Stimulated activated CD4-positive, alpha-beta T cell treated with anti-CD3 and anti-CD28 coated beads, Interleukin-2, amount 100 ng/mL, for 48 hours (primary cell): ENCODE data around the gene GABBR1.

Experiments used
- DNase-seq, 2 donors: peaks; one replicate each; pipeline ENCODE4 v3.0.0-alpha.2; 2020

GABBR1 gene

GRCh38 chr6:29561606-29562181 lies 71.3 kb downstream of the GABBR1 start:
- DNase-seq, result no peak

DNA sequence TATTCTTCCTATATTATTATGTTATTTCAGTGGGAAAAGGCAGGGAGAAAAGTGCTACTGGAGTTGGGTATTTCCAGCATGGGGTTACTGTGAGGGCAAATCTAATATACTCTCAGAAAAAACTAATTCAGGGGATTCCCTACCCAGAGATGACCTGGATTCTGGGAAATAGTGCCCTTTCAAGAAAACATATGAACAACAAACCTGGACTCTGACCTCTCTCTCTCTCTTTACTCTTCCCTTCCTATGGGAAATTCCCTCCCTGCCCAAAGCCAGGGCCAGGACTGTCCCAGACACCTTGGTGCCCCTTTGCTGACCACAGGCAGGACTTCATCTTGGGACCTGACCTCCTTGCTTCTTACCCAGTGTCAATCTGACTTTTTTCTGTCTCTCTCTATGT lies 71.9 kb downstream of the GABBR1 start:
- no peak for DNase-seq

DNA sequence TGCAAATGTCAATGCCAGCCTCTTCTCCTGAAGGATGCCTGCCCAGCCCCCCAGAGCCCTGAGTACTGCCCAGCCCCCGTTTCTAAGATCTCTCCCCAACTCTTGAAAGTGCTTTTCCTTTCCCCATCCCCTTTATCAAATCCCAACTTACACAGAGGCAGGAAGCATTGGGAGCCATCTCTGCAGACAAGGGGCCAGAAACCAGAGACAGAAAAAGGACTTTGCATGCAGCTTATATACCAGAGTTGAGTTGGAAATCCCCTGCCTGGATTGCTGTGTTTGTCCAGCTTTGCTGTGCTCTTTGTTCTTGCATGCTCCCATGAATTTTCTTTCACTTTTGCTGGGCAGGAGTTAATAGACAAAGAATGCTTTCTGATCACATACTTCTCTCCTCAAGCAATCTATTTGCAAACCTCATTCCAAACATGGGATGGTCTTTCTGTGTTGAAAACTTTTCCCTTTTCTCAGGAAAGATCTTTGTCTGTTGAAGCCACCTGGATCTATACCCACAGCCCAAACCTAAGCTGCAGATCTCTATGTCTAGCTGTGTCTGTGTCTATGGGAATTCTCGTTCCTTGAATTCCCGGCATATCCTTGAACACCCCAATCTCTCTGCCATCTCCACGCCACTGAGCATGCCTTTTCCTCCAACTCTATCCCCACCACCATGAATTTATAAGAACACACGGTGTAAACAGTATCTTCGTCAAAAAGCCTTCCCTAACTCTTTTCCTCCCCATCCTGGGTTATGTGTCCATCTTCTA lies 73.3 kb downstream of the GABBR1 start, which contains the start of gene UBD:
Gene UBD (minus strand): TSS at position 209 of the 764 bp plus-strand sequence. CDS start 31 bp downstream, at position 178.
- no peak for DNase-seq

DNA sequence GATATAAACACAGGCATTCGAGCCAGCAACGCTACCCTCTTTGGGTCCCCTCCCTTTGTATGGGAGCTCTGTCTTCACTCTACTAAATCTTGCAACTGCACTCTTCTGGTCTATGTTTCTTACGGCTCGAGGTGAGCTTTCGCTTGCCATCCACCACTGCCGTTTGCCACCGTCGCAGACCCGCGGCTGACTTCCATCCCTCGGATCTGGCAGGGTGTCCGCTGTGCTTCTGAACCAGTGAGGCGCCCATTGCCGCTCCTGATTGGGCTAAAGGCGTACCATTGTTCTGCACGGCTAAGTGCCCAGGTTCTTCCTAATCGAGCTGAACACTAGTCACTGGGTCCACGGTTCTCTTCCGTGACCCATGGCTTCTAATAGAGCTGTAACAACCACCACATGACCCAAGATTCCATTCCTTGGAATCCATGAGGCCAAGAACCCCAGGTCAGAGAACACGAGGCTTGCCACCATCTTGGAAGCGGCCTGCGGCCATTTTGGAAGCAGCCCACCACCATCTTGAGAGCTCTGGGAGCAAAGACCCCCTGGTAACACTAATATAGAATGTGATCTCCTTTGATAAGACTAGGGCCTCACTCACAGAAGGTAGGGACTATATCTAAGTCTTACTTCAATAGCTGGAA lies 74.4 kb downstream of the GABBR1 start:
- no peak for DNase-seq

- DNase-seq, result no peak
These were observed 75.7 kb downstream of the GABBR1 start for GRCh38 chr6:29557320-29557719.

DNA sequence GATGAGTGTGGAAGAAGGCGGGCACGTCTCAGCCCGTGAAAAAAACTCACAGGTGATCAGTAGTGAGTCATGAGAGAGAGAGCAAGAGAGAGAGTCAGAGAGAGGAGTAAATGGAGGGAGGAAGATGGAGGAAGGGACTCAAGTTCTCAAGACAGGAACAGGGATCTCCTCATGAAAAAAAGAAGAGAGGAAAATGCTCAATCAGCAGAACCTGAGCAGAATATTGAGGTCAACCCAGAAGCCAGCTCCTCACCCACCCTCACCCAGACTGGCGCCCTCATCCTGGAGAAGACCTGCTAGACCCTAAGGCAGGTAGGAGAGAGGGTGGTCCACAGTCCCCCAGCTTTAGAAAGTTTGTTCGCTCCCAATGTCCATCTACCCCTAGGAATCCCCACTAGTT lies 78.2 kb downstream of the GABBR1 start:
- DNase-seq, result no peak

- peak in 1 of 2 donors; percentile 22 for DNase-seq
These were observed 79.5 kb downstream of the GABBR1 start for GRCh38 chr6:29553268-29554057.

DNA sequence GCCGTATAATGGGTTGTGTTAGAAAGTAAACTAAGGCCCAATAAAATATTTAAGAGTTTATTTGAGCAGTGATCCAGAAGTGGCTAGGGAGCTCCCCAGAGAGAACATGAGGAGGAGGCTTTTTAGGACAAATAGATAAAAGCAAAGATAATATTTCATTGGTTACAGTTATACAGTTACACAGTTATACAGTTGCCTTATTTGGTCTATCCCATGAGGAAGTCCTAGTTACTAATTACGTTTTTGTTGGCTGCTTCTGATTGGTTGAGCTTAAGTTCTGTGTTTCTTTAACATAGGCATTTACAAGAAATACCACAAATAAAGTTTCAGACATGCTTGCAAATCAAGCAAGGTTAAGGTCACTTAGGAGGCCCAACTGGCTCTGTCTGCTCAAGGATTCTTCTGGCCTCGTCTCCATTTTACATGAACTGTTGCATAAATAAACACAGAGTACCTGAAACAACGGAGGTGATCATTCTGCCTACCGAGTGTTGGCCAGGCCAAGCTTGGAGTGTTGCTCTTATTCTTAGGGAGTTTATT lies 80.4 kb downstream of the GABBR1 start:
- DNase-seq, result no peak

- no peak for DNase-seq
These were observed 85.4 kb downstream of the GABBR1 start for GRCh38 chr6:29547573-29547972.

DNA sequence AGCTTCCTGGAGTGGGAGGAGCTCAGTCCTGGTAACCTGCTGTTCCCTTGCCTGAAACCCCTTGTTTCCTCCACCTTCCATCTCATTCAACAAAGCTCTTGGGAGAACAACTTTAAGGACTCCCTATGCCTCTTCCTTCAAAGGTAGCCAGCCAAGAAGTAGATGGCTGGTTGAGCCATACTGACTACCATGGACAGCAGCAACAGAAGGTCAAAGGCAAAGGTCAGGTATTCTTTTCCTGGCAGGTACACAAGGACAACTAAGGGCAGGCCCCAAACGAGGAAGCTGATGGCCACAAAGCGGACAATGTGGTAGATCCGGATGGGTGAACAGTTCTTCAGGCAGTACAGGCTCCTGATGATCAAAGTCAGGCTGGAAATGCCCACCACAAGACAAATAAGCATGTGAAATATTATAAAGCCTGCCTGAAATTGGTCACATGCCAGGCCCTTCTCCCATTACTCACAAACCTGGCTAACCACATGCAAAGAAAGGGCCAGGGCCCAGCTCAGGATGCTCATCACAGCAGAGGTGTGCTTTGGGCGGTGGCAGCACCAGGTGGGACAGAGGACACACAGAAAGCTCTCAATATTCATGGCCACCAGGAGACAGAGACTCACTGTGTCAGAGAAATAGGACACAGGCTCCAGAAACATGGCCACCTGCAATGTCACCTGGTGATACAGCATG lies 95.1 kb downstream of the GABBR1 start:
- DNase-seq, result no peak

- DNase-seq, result no peak
These were observed 100.5 kb downstream of the GABBR1 start for GRCh38 chr6:29532320-29532951.

DNA sequence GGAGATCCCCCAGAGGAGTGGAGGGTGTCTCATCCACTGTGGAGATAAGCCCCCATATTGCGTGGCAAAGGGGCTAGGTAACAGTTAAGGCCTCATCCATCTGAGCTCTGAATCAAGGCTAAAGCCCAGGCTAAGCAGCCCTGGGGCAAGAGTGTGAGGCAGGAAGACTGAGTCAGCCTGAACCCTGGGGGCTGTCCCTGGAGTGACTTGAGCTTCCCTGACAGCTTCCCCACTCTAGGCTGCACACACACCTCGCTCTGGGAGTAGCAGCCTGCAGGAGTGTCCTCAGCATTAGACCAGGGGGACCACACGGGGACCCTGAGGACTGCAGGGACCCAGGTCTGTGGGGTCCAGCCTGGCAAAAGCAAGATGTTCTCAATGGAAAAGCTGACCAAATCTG lies 101.3 kb downstream of the GABBR1 start:
- DNase-seq, result peak in 1 of 2 donors; percentile 11

DNA sequence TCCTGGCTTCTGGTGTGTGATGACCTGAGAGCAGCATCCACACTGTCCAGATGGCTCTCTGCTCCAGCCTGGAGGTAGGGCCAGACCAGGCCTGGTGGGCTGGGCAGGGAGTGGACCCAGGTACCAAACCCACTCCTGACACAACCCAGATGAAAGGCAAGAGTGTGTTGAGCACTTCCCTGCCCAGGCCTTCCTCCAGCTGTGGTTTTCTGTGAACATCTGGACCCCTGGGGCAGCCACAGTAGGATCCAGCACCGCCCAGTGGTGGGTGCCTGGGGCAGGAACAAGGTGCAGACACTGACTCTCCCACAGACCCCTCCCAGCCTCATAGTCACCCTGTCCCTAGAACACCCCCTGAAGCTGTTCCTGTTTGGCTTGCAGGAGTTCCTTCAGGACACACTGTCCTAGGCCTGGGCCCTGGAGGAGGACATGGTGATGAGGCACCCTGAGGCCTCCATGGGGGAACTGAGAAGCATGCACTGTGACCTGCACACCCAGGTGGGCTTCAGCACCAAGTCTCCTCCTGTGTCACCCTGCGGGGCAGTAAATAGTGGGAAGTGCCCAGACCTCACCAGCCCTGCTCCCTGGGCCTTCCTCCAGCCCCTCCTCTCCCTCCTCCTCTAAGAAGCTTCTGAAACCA lies 102.2 kb downstream of the GABBR1 start:
- no peak for DNase-seq

DNA sequence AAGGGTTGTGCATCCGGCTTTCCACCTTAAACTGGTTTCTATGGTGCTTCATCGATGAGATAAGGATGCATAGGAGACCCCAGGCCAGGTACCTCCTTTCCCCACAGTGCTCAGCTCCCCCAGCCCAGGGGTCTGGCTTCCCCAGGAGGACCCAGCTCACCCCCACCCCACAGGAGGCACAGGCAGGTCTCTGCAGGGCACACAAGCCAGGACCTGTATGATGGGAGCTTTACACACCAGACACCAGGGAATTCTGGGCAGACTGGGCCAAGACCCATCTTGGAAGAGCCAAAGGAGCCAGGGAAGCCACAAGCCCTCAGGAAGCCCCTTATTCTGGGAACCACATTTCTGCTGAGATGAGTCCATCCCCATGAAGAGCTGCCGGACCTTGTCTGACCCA lies 103.0 kb downstream of the GABBR1 start:
- no peak for DNase-seq

- DNase-seq, result no peak
These were observed 103.9 kb downstream of the GABBR1 start for GRCh38 chr6:29528988-29529560.

GRCh38 chr6:29528300-29528931 lies 104.6 kb downstream of the GABBR1 start:
- no peak for DNase-seq

DNA sequence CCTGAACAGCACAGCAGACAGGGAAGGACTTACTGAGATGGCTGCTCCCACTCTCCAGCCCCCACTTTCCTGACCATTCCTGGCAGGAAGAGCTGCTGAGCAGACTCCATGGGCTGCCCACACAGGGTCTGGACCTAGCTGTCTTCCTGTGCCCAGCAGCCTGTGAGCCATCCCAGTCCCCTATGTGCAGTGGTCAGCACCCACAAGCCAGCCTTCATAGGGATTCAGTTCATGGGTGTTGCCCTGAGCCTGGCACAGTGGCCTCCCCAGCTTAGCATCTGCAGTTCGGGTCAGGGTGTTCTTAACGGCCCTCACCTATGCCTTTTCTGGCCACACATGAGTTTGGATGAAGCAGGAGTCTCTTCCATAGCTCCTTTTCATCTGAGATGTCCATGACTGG lies 105.4 kb downstream of the GABBR1 start:
- DNase-seq, result no peak

DNA sequence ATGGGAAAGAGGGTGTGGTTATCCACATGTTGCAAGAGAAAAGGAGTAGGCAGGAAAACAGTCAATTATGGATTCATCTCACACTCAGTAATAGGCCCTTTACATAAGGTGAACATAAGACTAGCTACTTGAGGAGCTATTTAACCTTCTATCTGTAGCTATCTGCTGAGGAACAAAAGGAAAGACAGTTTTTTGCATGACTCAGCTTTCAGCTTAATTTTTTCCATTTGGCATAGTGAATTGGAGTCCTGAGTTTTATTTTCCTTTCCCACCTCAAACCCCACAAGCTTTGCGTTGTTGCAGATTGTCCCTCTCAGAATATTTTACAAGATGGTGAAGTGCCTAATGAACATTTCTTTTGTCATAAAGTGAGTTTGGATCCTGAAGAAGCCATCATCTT lies 105.9 kb downstream of the GABBR1 start:
- DNase-seq, result no peak

DNA sequence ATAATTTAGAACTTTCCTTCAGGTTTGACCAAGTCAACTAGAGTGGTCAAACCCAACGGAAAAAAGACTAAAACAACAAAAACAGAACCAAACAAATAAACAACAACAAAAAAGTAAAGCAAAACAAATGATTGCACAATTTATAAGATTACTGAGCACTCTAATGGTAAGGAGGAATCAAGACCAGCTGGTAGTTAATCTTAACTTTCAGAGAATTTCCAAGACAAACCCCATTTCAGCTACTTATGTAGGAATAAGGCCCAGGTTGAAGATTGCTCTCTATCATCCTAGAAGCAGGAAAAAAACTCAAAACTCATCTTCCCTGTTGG lies 107.7 kb downstream of the GABBR1 start:
- DNase-seq, result no peak

GRCh38 chr6:29524444-29525310 lies 108.3 kb downstream of the GABBR1 start:
- DNase-seq, result no peak
